ENCODE measurements around the gene LPGAT1.
"Not testable (repeated sequence)": the region's sequence is repeated elsewhere in the genome, so short reads cannot be mapped to it uniquely, and the experiment has no call there.

LPGAT1 gene

GRCh38 chr1:211830328-211831142 lies at the start of gene LPGAT1:
LPGAT1 (minus strand) TSS chr1:211830763; CDS start chr1:211829296, 1,467 bp downstream.
- DNase-seq, result peak; percentile 90

- no peak for DNase-seq
Measured at GRCh38 chr1:211879475-211879874, 48.9 kb upstream of the LPGAT1 start.

GRCh38 chr1:211876851-211877590 lies 46.5 kb upstream of the LPGAT1 start:
- DNase-seq, result no peak

GRCh38 chr1:211875541-211875940 lies 45.0 kb upstream of the LPGAT1 start:
- DNase-seq, result no peak

- DNase-seq, result no peak
Measured at GRCh38 chr1:211874521-211875347, 44.2 kb upstream of the LPGAT1 start.

GRCh38 chr1:211873731-211874130 lies 43.2 kb upstream of the LPGAT1 start:
- not testable (repeated sequence) for DNase-seq

GRCh38 chr1:211870156-211870555 lies 39.6 kb upstream of the LPGAT1 start:
- DNase-seq, result no peak

GRCh38 chr1:211865180-211865579 lies 34.6 kb upstream of the LPGAT1 start:
- DNase-seq, result no peak

GRCh38 chr1:211859405-211859804 lies 28.8 kb upstream of the LPGAT1 start:
- DNase-seq, result no peak

GRCh38 chr1:211851174-211851573 lies 20.6 kb upstream of the LPGAT1 start:
- no peak for DNase-seq

GRCh38 chr1:211843507-211844298 lies 13.1 kb upstream of the LPGAT1 start:
- no peak for DNase-seq

GRCh38 chr1:211843018-211843417 lies 12.5 kb upstream of the LPGAT1 start:
- DNase-seq, result peak; percentile 77

- DNase-seq, result peak; percentile 57
Measured at GRCh38 chr1:211842518-211842917, 12.0 kb upstream of the LPGAT1 start.

- DNase-seq, result no peak
Measured at GRCh38 chr1:211839106-211839505, 8.5 kb upstream of the LPGAT1 start.

GRCh38 chr1:211833174-211833820 lies 2.7 kb upstream of the LPGAT1 start:
- peak; percentile 90 for DNase-seq

GRCh38 chr1:211832661-211833060 lies 2.1 kb upstream of the LPGAT1 start:
- DNase-seq, result peak; percentile 51

- no peak for DNase-seq
Measured at GRCh38 chr1:211831558-211832323, 1.2 kb upstream of the LPGAT1 start.

- no peak for DNase-seq
Measured at GRCh38 chr1:211830055-211830327, 572 bp downstream of the LPGAT1 start.

GRCh38 chr1:211829343-211830054 lies 1.1 kb downstream of the LPGAT1 start:
- DNase-seq, result peak; percentile 57

- no peak for DNase-seq
Measured at GRCh38 chr1:211828584-211829342, 1.8 kb downstream of the LPGAT1 start.

All from OCI-M1 (cell line).